SK-N-MC (cell line): ENCODE measurements around the gene PSMD5.

Source experiments
- DNase-seq: peaks from one replicate; pipeline ENCODE4 v3.0.0-alpha.2; 2011; ENCODE audit warnings: low read depth, low spot score
- H3K27ac ChIP-seq: fragments of 200-600 bp; sonication (generic); 2 replicates; pipeline ENCODE4 v1.5.1; 2016; ENCODE audit warnings: mixed run types
- H3K36me3 ChIP-seq: fragments of 200-600 bp; sonication (generic); 2 replicates; pipeline ENCODE4 v1.6.1; 2017; ENCODE audit warnings: antibody characterized with exemption, low read length, mixed read lengths; ENCODE audit not compliant: insufficient read depth
- H3K4me3 ChIP-seq: fragments of 200-600 bp; sonication (generic); 2 replicates; pipeline ENCODE4 v1.5.1; 2016
- H3K9ac ChIP-seq: fragments of 200-600 bp; sonication (generic); 2 replicates; pipeline ENCODE4 v1.8.0; 2017; ENCODE audit warnings: mixed run types, mixed read lengths; ENCODE audit not compliant: insufficient read length
- H3K9me3 ChIP-seq: fragments of 200-600 bp; sonication (generic); 2 replicates; pipeline ENCODE4 v1.6.1; 2017; ENCODE audit warnings: low read depth, mild to moderate bottlenecking, antibody characterized with exemption, low read length, moderate library complexity, mixed read lengths
- EZH2 ChIP-seq: fragments of 200-600 bp; sonication (generic); IDR thresholded peaks from one replicate; pipeline ENCODE4 v1.6.1; 2017; ENCODE audit warnings: antibody characterized with exemption
- FOXP2 ChIP-seq: optimal IDR thresholded peaks from 2 replicates; pipeline ENCODE3; 2011; ENCODE audit warnings: mild to moderate bottlenecking, moderate library complexity; ENCODE audit not compliant: insufficient read depth; ENCODE audit errors: extremely low read length, control extremely low read depth
- POLR2AphosphoS5 ChIP-seq: IDR thresholded peaks from 2 replicates; pipeline ENCODE4 v1.6.1; 2012; ENCODE audit warnings: mild to moderate bottlenecking, low read depth, low read length, borderline replicate concordance

Gene PSMD5

DNA sequence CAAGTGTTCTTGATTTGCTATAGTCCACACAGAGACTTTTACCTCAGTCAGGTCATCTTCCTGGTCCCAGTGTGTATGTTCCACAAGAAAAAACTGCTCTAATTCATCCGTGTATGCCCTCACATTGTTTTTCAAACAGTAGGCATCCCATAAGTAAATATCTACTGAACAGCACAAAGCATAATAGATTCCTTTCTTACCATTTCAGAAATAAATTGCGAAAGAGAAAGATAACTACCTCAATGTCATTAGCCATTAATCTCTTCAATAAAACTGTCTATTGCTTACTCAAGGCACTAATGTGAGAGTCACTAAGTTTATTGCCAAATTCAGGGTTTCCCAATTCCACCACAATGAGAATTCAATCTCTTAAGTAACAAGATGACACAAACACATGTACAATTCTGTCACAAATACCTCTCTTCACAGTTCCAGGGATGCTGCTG is 59.1 kb downstream of the PSMD5 start:
- DNase-seq = peak; percentile 16
- H3K27ac ChIP-seq = peak overlapping the region; percentile 61

DNA sequence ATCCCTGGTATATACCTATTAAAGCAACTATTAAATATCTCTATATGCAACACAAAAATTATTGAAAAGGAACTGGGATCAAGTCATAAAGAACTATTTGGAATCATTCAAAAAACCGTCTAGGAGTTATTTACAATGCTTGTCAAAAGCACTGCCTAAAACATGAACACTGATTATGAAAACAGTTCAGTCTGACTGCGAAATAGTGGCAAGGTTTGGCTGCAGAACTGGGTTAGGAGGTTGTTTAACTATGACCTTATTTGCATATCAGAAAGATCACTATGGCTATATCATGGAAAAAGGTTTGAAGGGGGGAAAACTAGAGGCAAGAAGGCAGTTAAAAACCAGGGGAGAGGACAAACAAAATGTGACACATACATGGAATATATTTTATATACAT is 61.5 kb downstream of the PSMD5 start:
- H3K36me3 ChIP-seq = peaks cover 59% of the 10 kb centered on the region
- TF ChIP-seq EZH2 (no peak), POLR2AphosphoS5 (no peak), FOXP2 (no peak)

More for the DNA sequence above, 59.1 kb downstream of the PSMD5 start:
- peaks cover 59% of the 10 kb centered on the region for H3K36me3 ChIP-seq
- no peaks in the 10 kb centered on the region for H3K9me3 ChIP-seq
- H3K9ac ChIP-seq = no peak overlapping the region
- no peak for TF ChIP-seq POLR2AphosphoS5
- no peak for TF ChIP-seq EZH2
- TF ChIP-seq FOXP2 = no peak
- H3K4me3 ChIP-seq = no peak overlapping the region

DNA sequence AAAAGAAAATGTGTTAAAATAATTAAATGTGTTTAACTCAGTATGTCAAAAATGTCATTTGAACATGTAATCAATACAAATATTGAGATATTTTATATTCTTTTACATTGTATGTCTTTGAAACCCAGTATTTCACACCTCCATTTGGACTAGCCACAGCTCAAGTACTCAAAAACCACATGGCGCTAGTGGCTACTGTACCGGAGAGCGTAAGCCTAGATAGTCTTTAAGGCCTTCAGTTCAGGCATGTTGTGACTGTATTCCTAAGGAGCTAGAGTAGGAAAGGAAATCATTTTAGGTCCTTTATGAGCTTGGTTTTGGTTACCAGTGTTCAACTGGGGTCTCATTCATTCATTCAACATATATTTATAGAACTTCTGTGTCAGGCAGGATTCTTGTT is 62.4 kb downstream of the PSMD5 start:
- Histone ChIP-seq H3K9me3 (no peaks in the 10 kb centered on the region), H3K9ac (no peak overlapping the region), H3K27ac (no peak overlapping the region), H3K36me3 (peaks cover 62% of the 10 kb centered on the region), H3K4me3 (no peak overlapping the region)
- TF ChIP-seq FOXP2 = no peak
- TF ChIP-seq POLR2AphosphoS5 = no peak
- TF ChIP-seq EZH2 = no peak
- no peak for DNase-seq

More for the DNA sequence above, 61.5 kb downstream of the PSMD5 start:
- H3K4me3 ChIP-seq = no peak overlapping the region
- no peak for DNase-seq
- no peak overlapping the region for H3K9ac ChIP-seq
- no peak overlapping the region for H3K27ac ChIP-seq
- H3K9me3 ChIP-seq = no peaks in the 10 kb centered on the region

DNA sequence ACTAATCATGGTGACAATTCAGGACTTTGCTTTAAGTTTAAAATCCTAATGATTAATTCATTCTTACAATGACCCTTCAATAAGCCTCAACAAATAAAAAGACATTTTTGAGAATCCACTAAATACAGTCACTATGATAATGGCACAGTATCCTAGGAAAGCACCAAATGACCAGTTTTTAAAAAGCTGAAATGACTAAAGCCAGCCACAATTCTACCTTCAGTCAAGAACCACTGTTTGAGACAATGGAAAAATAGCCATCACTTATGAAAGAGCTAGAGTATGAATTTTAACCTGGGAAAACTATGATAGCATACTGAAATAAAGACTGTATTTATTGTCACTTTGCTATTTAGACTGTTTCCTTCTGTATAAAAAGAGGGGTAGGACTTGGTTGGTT is 63.5 kb downstream of the PSMD5 start:
- Histone ChIP-seq H3K9me3 (no peaks in the 10 kb centered on the region), H3K27ac (no peak overlapping the region), H3K4me3 (no peak overlapping the region), H3K36me3 (peaks cover 66% of the 10 kb centered on the region), H3K9ac (no peak overlapping the region)
- TF ChIP-seq EZH2 = no peak
- no peak for TF ChIP-seq POLR2AphosphoS5
- TF ChIP-seq FOXP2 = no peak
- no peak for DNase-seq

DNA sequence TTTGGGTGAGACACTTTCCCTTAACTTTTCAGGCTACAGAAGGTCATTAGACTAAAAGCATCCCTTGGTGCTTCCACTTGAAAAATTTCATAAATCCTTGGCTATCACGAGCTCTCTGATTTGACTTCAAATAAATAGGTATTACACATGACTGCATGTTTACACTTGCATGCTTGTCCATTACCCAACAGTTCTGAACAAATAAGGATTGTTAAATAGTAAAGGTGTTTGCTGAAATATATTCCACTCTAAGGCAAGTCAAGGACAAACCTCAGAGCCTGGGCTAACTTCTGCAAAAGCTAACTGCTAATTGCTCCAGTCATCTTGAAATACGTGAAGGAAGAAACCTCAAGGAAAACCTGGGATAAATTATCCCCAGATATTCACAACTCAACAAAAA is 64.0 kb downstream of the PSMD5 start:
- no peak overlapping the region for H3K4me3 ChIP-seq
- H3K36me3 ChIP-seq = peaks cover 66% of the 10 kb centered on the region
- no peak for DNase-seq

DNA sequence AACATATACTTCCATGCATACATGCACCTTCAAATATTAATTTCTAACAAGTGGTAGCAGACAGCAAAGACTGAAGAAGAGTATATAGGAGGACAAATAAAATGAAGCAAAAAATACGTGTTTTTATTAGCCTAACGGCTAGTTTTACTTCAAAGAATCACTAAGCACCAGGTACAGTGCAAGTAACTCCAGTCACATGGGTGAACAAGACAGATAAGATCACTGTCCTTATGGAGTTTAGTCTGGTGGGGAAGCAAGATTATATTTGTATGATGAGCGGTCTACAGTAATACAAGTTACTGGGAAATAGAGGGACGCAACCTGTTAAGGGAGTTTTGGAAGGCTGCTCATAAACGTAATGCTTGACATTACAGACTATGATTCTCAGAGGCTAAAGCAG is 65.5 kb downstream of the PSMD5 start:
- TF ChIP-seq POLR2AphosphoS5 (no peak), EZH2 (no peak), FOXP2 (no peak)
- no peak overlapping the region for H3K4me3 ChIP-seq
- DNase-seq = no peak

More for the DNA sequence above, 64.0 kb downstream of the PSMD5 start:
- no peak overlapping the region for H3K27ac ChIP-seq
- H3K9me3 ChIP-seq = no peaks in the 10 kb centered on the region
- no peak for TF ChIP-seq POLR2AphosphoS5
- TF ChIP-seq EZH2 = no peak
- no peak for TF ChIP-seq FOXP2
- H3K9ac ChIP-seq = no peak overlapping the region

DNA sequence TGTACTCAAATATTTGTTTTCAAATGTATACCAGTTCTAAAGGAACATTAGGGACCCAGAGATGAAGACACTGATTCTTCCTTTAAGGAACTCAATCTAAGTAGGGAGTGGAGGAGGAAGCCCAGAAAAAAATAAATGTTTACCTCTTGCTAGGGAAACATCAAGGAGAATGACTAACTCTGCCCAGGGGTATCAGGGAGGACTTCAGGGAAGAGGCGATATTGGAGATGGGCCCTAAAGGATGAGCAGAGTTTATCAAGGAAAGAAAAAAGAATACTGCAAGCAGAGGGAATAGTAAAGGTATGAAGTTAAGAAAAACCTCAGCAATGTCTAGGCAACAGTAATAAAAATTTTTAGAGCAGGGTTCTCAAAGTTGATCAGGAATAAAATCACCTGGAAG is 65.9 kb downstream of the PSMD5 start:
- no peak overlapping the region for H3K27ac ChIP-seq
- H3K9ac ChIP-seq = no peak overlapping the region
- no peak for DNase-seq
- TF ChIP-seq POLR2AphosphoS5 (no peak), FOXP2 (no peak), EZH2 (no peak)
- H3K9me3 ChIP-seq = no peaks in the 10 kb centered on the region
- H3K4me3 ChIP-seq = no peak overlapping the region
- H3K36me3 ChIP-seq = peaks cover 62% of the 10 kb centered on the region

More for the DNA sequence above, 65.5 kb downstream of the PSMD5 start:
- no peak overlapping the region for H3K9ac ChIP-seq
- H3K36me3 ChIP-seq = peaks cover 62% of the 10 kb centered on the region
- H3K27ac ChIP-seq = no peak overlapping the region
- no peaks in the 10 kb centered on the region for H3K9me3 ChIP-seq

DNA sequence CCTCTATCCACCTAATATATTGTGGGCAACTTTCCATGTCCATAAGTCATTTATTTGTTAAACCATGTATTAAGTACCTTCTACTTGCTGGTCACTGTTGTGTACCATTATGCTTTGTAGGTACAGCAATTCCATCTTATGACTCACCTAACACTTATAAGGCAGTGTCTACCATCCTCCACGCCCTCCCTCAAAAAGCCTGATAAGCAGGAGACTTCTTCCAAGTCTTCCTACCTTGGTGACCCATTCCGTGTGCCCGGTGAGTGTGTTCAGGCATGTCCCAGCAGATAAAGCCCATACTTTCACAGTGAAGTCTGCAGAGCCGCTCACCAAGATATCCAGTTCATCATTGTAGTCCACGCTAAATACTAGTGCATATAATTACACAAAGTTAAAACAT is 66.9 kb downstream of the PSMD5 start:
- H3K9me3 ChIP-seq = no peaks in the 10 kb centered on the region
- H3K36me3 ChIP-seq = peaks cover 65% of the 10 kb centered on the region
- no peak overlapping the region for H3K27ac ChIP-seq
- no peak overlapping the region for H3K4me3 ChIP-seq
- DNase-seq = no peak
- no peak overlapping the region for H3K9ac ChIP-seq
- no peak for TF ChIP-seq POLR2AphosphoS5
- no peak for TF ChIP-seq FOXP2
- TF ChIP-seq EZH2 = no peak

DNA sequence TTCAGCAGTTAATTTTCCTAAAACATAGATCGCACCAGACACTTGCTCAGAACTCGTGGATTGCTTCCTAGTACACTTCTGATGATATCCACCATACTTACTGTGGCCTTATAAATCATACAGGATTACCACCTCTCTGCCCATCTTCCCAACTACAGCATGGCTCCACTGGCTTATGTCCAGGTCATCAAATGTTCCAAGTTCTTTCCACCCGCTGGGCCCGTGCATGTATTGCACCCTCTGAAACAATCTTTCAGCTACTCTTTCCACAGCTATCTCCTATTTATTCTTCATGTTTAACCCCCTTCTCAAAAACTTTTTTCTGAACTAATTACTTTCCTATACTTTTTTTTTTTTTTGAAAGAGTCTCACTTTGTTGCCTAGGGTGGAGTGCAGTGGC is 68.0 kb downstream of the PSMD5 start:
- H3K4me3 ChIP-seq = no peak overlapping the region
- no peak overlapping the region for H3K27ac ChIP-seq
- no peak for DNase-seq
- no peak overlapping the region for H3K9ac ChIP-seq
- TF ChIP-seq EZH2 = no peak
- TF ChIP-seq POLR2AphosphoS5 = no peak
- H3K9me3 ChIP-seq = no peaks in the 10 kb centered on the region
- H3K36me3 ChIP-seq = peaks cover 69% of the 10 kb centered on the region
